GM12873 (cell line): Measurements from ENCODE around the gene MPHOSPH9.

ENCODE experiments used
- TF ChIP-seq, protein P1 (sequence below): IDR thresholded peaks from 2 replicates; pipeline ENCODE4 v1.5.1; 2012; ENCODE audit warnings: low read depth, mild to moderate bottlenecking, moderate library complexity, low read length, control low read depth; ENCODE audit not compliant: insufficient read depth; ENCODE audit errors: missing control alignments

Gene MPHOSPH9

DNA sequence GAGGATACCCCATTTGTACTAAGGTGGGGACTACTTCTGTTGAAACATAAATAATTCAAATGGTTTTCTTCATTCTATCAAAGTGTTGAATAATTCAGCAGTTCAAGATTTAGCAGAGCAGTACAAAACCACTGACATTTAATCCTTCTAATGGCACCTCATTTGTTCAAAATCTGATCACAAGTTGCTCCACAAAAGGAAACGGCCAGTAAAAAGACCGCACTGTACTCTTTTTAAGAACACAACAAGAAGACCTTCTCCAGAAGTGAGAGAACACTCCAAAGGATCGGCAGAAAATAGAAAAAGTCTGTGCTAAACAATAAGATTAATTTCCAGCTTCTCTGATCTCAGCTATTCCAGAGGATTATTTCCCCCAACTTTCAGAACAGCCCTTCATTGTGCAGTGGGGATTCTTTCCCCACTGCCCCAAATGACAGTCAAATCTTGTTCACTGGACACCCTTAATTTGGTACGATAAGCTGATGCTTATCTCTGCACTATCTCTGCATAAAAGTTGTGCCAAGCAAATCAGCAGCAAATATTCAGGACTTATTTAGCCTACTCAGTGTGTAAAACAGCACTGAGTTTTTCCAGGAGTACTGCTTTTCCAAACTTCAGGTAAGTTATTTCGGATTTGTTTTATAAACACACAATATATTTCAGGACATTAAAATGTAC is 5.2 kb downstream of the MPHOSPH9 start:
- TF ChIP-seq, protein P1, sequence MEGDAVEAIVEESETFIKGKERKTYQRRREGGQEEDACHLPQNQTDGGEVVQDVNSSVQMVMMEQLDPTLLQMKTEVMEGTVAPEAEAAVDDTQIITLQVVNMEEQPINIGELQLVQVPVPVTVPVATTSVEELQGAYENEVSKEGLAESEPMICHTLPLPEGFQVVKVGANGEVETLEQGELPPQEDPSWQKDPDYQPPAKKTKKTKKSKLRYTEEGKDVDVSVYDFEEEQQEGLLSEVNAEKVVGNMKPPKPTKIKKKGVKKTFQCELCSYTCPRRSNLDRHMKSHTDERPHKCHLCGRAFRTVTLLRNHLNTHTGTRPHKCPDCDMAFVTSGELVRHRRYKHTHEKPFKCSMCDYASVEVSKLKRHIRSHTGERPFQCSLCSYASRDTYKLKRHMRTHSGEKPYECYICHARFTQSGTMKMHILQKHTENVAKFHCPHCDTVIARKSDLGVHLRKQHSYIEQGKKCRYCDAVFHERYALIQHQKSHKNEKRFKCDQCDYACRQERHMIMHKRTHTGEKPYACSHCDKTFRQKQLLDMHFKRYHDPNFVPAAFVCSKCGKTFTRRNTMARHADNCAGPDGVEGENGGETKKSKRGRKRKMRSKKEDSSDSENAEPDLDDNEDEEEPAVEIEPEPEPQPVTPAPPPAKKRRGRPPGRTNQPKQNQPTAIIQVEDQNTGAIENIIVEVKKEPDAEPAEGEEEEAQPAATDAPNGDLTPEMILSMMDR = no peak

DNA sequence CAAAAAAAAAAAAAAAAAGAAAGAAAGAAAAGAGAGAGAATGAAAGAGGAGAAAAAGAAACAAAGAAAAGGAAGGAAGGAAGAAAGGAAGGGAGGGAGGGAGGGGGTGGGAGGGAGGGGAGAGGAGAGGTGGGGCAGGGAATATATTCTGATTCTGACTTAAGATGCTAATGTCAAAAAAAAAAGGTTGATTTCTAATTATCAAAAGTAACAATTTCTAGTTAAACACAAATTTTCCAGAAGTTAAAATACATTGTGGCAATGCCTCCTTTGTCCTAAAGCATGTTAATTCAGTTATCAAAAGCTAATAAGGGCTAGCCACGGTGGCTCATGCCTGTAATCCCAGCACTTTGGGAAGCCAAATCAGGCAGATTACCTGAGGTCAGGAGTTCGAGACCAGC is 7.5 kb downstream of the MPHOSPH9 start:
- TF ChIP-seq, protein P1 = no peak

DNA sequence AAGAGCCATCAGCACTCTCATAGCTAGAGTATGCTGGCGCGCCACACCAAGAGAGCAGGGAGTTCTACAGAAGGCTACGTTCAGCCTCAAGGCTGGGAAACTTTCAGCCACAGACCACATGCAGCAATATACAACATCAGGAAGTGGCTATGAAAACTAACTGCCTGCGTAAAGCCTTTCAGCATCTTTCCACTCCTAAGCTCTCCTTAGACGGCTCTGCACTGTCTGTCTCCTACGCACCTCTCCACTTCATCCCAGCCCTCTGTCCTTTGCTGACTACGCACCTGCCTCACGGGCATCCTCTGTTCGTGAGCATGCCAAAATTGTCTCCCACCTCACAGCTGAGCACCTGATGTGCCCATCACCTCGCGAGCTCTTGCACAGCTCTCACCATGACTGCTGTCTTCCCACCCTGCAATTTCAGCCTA is 9.7 kb downstream of the MPHOSPH9 start:
- TF ChIP-seq, protein P1 = no peak

DNA sequence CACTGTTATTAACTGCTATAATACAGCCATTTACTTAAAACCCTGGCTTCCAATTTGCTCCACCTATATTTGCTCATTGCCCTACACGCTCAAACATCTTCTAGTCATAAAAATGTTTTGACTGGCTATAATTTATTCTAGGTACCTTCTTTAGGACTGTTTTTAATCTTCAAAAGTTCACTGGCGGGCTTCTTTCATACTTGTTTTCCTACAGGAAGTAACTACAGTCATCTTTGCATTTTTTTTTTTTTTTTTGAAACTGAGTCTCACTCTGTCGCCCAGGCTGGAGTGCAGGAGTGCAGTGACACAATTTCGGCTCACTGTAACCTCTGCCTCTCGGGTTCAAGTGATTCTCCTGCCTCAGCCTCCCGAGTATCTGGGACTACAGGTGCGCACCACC is 32.5 kb downstream of the MPHOSPH9 start:
- TF ChIP-seq, protein P1 = no peak

DNA sequence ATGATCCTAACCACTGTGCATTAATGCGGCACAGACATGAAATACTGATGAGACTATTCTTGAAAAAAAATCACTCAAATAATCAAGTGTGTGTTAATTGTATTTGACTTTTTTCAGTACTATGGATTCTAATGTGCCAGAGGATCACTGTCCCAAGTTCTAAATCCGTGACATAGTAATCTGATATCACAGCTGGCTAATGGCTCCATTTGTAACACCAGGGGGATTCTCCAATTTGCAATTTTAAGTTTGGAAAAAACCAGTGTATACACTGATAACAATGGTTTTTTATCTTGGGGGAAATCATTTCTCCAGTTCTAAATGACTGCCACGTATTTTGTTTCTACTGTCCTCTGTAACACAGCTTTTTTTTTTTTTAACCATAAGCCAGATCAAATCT is 33.0 kb downstream of the MPHOSPH9 start:
- TF ChIP-seq, protein P1 = no peak

DNA sequence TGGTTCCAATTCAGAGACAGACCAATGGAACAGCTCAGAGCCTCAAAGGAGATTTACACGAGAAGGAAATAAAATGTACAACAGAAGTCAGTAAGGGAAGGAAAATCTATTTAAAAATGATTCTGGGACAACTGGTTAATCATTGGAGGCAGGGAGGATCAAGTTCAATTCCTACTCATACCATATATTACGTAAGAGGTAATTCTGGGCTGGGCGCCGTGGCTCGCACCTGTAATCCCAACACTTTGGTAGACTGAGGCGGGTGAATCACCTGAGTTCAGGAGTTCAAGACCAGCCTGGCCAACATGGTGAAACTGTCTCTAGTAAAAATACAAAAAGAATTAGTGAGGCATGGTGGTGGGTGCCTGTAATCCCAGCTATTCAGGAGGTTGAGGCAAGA is 45.3 kb downstream of the MPHOSPH9 start:
- TF ChIP-seq, protein P1 = no peak

DNA sequence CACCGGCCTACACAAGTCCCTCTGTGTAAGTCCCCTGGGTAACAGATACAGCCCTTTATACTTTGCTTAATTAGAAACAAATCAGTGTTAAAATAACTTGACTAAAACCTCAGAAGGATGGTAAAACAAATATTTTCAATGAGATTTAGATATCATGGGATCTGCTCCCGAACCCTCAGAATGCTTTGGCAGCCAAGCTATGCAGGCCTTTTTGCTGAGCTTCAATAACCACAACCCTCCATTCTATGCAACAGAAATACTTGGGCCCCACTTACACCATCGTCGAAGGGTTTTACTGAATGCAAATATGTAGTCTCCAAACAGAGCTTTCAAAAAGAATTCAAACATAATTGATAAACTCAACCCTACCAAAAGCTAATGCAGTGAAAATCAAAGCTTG is 52.8 kb downstream of the MPHOSPH9 start:
- TF ChIP-seq, protein P1 = no peak

DNA sequence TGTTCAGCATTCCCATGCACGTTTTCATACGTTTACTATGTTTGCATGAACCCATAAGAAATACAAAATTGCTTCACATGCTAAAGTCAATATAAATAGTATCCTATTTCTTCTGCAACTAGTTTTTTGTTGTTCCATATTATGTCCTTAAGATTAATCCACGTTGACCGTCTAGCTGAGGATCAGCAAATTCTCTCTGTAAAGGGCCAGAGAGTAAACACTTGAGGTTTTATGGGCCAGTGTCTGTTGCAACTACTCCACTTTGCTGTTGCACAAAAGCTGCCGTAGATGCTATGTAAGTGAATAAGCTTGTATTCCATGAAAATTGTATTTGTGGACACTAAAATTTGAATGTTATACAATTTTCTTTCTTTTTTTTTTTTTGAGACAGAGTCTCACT is 61.0 kb downstream of the MPHOSPH9 start:
- TF ChIP-seq, protein P1 = no peak
